Occipital lobe (tissue), 2 donors: ENCODE measurements around the gene DEXI. TPM values are rescaled to one million over a fixed set of nuclear protein-coding genes. Genes with fewer than 3 reads are reported as not detected.
"Not testable (repeated sequence)": the region's sequence is repeated elsewhere in the genome, so short reads cannot be mapped to it uniquely, and the experiment has no call there.

Experiments used
- DNase-seq: peaks from one replicate; lab custom pipeline; 2025; lab: John Stamatoyannopoulos, UW
- total RNA-seq: library from RNA; depleted of rRNA; stranded (reverse); fragments of >200 nt; gene quantifications from one replicate; pipeline ENCODE4 v1.2.3, GENCODE V29; 2014

Gene DEXI
- total RNA-seq, 1 donor from 2014 or later: 8.1 TPM

GRCh38 chr16:10941935-10942351 lies 325 bp downstream of the DEXI start:
- not testable (repeated sequence) for DNase-seq

GRCh38 chr16:10941127-10941933 lies 938 bp downstream of the DEXI start:
- DNase-seq: no peak

- no peak for DNase-seq
Measured at GRCh38 chr16:10940501-10941079, 1.7 kb downstream of the DEXI start.

GRCh38 chr16:10939649-10940234 lies 2.5 kb downstream of the DEXI start:
- DNase-seq: no peak

GRCh38 chr16:10938796-10939648 lies 3.2 kb downstream of the DEXI start:
- no peak for DNase-seq

- DNase-seq: no peak
Measured at GRCh38 chr16:10938321-10938720, 3.9 kb downstream of the DEXI start.

- no peak for DNase-seq
Measured at GRCh38 chr16:10937068-10937859, 5.0 kb downstream of the DEXI start.

GRCh38 chr16:10936272-10936984 lies 5.8 kb downstream of the DEXI start:
- no peak for DNase-seq

- DNase-seq: no peak
Measured at GRCh38 chr16:10935226-10935915, 6.9 kb downstream of the DEXI start.

- DNase-seq: no peak
Measured at GRCh38 chr16:10934325-10935107, 7.8 kb downstream of the DEXI start.

GRCh38 chr16:10933865-10934264 lies 8.4 kb downstream of the DEXI start:
- DNase-seq: no peak

GRCh38 chr16:10932959-10933710 lies 9.1 kb downstream of the DEXI start:
- DNase-seq: no peak

- no peak for DNase-seq
Measured at GRCh38 chr16:10931977-10932632, 10.2 kb downstream of the DEXI start.

- DNase-seq: no peak
Measured at GRCh38 chr16:10931134-10931533, 11.1 kb downstream of the DEXI start.

- no peak for DNase-seq
Measured at GRCh38 chr16:10930755-10931093, 11.5 kb downstream of the DEXI start.

GRCh38 chr16:10929853-10930754 lies 12.2 kb downstream of the DEXI start:
- DNase-seq: no peak

- DNase-seq: not testable (repeated sequence)
Measured at GRCh38 chr16:10929097-10929496, 13.2 kb downstream of the DEXI start.
